Ovary (tissue), 3 donors: ENCODE data around the gene HIVEP3.

Experiments
- EP300 ChIP-seq: sonication (generic); formaldehyde crosslinking; IDR thresholded peaks from one replicate; pipeline ENCODE4 v1.6.1; 2017; ENCODE audit warnings: antibody characterized with exemption
- POLR2A ChIP-seq: fragments of 450-650 bp; IDR thresholded peaks from one replicate; pipeline ENCODE4 v1.6.1; 2017; ENCODE audit warnings: antibody characterized with exemption, mild to moderate bottlenecking, moderate library complexity
- TF ChIP-seq, protein P1 (sequence below), 3 donors: fragments of 450-650 bp in 2 of 3; fragments of 200-600 bp in 1 of 3; IDR thresholded peaks; one replicate each; pipeline versions ENCODE4 v1.5.1 to v1.8.0; 2016 to 2022; ENCODE audit warnings: antibody characterized with exemption in 3 of 3, mild to moderate bottlenecking in 1 of 3
- donor health status: DM: no; HTN: no; CAD: no.

DNA sequence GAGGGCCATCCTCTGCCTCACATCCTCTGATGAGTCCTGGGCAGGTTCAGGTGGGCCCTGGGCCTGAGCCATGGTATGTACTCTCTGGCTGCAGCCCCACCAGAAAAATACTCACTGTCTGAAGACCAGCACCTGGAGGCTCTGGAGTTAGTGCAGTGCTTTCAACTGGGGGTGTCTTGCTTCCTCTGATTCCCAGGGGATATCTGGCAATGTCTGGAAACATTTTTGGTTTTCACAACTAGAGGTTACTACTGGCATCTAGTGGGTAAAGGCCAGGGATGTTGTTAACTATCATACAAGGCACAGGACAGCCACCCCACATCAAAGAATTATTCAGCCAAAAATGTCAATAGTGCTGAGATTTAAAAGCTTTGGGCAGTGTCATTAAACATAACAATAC lies 152.7 kb downstream of the HIVEP3 start:
- TF ChIP-seq, protein P1, sequence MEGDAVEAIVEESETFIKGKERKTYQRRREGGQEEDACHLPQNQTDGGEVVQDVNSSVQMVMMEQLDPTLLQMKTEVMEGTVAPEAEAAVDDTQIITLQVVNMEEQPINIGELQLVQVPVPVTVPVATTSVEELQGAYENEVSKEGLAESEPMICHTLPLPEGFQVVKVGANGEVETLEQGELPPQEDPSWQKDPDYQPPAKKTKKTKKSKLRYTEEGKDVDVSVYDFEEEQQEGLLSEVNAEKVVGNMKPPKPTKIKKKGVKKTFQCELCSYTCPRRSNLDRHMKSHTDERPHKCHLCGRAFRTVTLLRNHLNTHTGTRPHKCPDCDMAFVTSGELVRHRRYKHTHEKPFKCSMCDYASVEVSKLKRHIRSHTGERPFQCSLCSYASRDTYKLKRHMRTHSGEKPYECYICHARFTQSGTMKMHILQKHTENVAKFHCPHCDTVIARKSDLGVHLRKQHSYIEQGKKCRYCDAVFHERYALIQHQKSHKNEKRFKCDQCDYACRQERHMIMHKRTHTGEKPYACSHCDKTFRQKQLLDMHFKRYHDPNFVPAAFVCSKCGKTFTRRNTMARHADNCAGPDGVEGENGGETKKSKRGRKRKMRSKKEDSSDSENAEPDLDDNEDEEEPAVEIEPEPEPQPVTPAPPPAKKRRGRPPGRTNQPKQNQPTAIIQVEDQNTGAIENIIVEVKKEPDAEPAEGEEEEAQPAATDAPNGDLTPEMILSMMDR (IDR thresholded peaks at IDR 0.05) = no peak
- TF ChIP-seq POLR2A (no peak), EP300 (no peak)
